Measurements from ENCODE around the gene CAPNS1.
"Not testable (repeated sequence)": the region's sequence is repeated elsewhere in the genome, so short reads cannot be mapped to it uniquely, and the experiment has no call there.

Gene CAPNS1

DNA sequence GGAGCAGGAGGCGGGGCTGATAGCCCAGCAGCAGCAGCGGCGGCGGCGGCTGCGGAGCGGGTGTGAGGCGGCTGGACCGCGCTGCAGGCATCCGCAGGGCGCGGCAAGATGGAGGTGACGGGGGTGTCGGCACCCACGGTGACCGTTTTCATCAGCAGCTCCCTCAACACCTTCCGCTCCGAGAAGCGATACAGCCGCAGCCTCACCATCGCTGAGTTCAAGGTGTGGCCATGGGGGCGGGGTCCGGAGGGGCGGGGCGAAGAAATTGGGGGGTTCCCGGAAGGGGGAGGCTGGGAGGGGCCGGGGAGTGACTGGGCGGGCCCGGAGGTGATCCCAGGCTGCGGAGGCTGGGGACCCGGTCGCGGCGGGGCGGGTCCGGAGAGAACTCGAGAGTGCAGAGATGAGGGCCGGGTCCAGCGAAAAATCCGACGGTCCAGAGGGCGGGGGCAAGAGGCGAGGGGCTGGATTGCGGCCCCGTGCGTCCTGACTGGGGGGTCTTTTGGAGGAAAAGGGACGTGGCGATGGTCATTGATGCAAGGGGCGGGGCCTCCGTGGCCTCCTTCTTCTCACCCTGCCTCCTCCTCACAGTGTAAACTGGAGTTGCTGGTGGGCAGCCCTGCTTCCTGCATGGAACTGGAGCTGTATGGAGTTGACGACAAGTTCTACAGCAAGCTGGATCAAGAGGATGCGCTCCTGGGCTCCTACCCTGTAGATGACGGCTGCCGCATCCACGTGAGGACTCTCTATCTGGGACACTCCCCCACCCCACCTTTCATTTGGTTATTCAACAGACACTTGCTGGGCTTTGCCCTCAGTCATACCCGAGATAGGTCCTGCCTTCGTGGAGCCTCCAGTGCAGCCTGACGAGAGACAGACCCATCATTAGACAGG is 24.2 kb upstream of the CAPNS1 start, which contains the start of gene TBCB:
TBCB (plus strand) TSS at position 16 of the 891 bp plus-strand sequence; CDS start at position 109, 93 bp downstream.
- Histone ChIP-seq H3K36me3 (ENCODE audit: control insufficient read depth, insufficient read depth, low read length) (peaks cover 49% of the 10 kb centered on the region), H3K4me3 (ENCODE audit: low read depth, low read length) (peak within 1 kb of the TSS; percentile 88), H3K27me3 (ENCODE audit: control insufficient read depth, insufficient read depth, low read length) (no peaks in the 10 kb centered on the region), H3K9me3 (ENCODE audit: control insufficient read depth, insufficient read depth, low read depth, low read length) (no peaks in the 10 kb centered on the region), H3K27ac (ENCODE audit: low read depth, low read length) (peak within 1 kb of the TSS; percentile 52; the same call in 1 of the 2 replicates), H3K4me1 (ENCODE audit: control insufficient read depth, insufficient read depth, low read length) (peaks cover 29% of the 10 kb centered on the region), H3K9ac (ENCODE audit: low read length) (peak within 1 kb of the TSS; percentile 77)

DNA sequence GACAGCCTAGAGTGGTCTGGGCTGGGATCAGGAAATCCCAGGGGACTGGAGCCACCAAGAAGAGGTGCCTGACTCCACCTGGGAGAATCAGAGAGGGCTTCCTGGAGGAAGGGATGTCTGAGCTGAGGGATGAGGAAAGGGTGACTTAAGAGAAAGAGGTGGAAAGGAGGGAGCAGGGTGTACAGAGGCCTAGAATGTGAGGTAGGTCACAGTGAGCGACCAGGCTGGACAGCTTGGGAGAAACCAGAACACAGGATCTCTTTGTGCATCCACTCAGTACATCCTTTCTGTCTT is 23.6 kb upstream of the CAPNS1 start:
- no peaks in the 10 kb centered on the region for H3K9me3 ChIP-seq (ENCODE audit: control insufficient read depth, insufficient read depth, low read depth, low read length)
- peaks cover 23% of the 10 kb centered on the region for H3K4me1 ChIP-seq (ENCODE audit: control insufficient read depth, insufficient read depth, low read length)
- no peaks in the 10 kb centered on the region for H3K27me3 ChIP-seq (ENCODE audit: control insufficient read depth, insufficient read depth, low read length)
- H3K9ac ChIP-seq (ENCODE audit: low read length) = no peak overlapping the region
- H3K36me3 ChIP-seq (ENCODE audit: control insufficient read depth, insufficient read depth, low read length) = peaks cover 53% of the 10 kb centered on the region
- H3K27ac ChIP-seq (ENCODE audit: low read depth, low read length) = no peak overlapping the region
- H3K4me3 ChIP-seq (ENCODE audit: low read depth, low read length) = peak overlapping the region; percentile 88

DNA sequence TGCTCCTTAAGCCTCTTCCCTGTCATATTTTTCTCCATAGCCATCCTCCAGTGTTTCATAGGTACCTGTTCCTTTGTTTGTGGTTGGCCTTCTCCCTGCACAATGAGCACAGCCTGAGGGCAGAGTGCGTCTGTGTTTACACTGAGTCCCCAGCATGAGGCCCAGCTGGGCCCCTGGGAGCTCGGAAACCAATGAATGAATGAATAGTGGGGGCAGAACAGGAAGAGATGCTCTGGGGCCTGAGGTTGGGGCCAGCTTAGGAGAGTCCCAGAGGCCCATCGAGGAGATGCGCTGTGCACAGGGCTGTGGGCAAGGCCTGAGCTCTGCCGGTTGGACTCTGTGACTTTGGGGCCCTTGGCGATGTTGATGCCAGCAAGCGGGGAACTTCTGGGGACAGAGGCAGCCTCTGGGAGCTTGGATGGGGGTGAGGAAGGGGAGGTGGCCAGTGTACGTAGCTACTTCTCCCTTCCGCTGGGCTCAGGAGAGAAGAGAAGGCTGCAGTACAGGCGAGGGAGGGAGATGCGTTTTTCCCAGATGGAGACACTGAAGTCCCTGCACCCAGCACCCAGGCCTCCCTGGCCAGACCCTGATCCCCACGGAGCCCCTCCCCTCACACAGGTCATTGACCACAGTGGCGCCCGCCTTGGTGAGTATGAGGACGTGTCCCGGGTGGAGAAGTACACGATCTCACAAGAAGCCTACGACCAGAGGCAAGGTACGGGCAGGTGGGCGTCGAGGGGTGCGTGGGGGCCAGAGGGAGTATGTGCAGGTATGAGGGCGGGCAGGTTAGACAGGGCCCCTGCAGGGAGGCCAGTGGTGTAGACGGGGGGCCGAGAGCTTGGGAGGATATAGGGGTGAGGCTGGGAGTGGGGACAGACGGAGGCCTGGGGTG is 19.5 kb upstream of the CAPNS1 start:
- no peak overlapping the region for H3K27ac ChIP-seq (ENCODE audit: low read depth, low read length)
- H3K27me3 ChIP-seq (ENCODE audit: control insufficient read depth, insufficient read depth, low read length) = no peaks in the 10 kb centered on the region
- H3K4me3 ChIP-seq (ENCODE audit: low read depth, low read length) = no peak overlapping the region
- H3K36me3 ChIP-seq (ENCODE audit: control insufficient read depth, insufficient read depth, low read length) = peaks cover 74% of the 10 kb centered on the region
- H3K9ac ChIP-seq (ENCODE audit: low read length) = peak overlapping the region; percentile 18
- peaks cover 15% of the 10 kb centered on the region; the same call in 1 of the 2 replicates for H3K4me1 ChIP-seq (ENCODE audit: control insufficient read depth, insufficient read depth, low read length)
- no peaks in the 10 kb centered on the region for H3K9me3 ChIP-seq (ENCODE audit: control insufficient read depth, insufficient read depth, low read depth, low read length)

DNA sequence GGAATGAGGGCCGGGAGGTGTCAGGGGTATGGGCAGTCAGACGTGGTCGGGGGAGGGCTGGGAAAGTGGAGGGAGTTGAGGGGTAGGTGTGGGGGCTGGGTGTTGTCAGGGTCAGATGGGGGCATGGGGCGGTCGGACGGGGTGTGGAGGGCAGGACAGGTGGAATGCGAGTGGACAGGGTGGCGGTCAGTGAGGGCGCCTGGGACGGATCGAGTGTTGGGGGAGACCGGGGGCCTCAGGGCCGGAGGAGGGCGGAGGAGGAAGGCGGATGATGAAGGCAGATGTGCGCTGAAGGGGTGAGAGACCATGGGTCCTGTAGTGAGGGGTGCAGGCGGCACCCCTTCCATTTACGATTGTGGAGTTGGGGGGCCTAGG is 18.9 kb upstream of the CAPNS1 start:
- Histone ChIP-seq H3K4me3 (ENCODE audit: low read depth, low read length) (no peak overlapping the region), H3K9ac (ENCODE audit: low read length) (no peak overlapping the region), H3K9me3 (ENCODE audit: control insufficient read depth, insufficient read depth, low read depth, low read length) (no peaks in the 10 kb centered on the region), H3K27ac (ENCODE audit: low read depth, low read length) (no peak overlapping the region), H3K27me3 (ENCODE audit: control insufficient read depth, insufficient read depth, low read length) (no peaks in the 10 kb centered on the region), H3K4me1 (ENCODE audit: control insufficient read depth, insufficient read depth, low read length) (peaks cover 14% of the 10 kb centered on the region; the same call in 1 of the 2 replicates), H3K36me3 (ENCODE audit: control insufficient read depth, insufficient read depth, low read length) (peaks cover 80% of the 10 kb centered on the region)

DNA sequence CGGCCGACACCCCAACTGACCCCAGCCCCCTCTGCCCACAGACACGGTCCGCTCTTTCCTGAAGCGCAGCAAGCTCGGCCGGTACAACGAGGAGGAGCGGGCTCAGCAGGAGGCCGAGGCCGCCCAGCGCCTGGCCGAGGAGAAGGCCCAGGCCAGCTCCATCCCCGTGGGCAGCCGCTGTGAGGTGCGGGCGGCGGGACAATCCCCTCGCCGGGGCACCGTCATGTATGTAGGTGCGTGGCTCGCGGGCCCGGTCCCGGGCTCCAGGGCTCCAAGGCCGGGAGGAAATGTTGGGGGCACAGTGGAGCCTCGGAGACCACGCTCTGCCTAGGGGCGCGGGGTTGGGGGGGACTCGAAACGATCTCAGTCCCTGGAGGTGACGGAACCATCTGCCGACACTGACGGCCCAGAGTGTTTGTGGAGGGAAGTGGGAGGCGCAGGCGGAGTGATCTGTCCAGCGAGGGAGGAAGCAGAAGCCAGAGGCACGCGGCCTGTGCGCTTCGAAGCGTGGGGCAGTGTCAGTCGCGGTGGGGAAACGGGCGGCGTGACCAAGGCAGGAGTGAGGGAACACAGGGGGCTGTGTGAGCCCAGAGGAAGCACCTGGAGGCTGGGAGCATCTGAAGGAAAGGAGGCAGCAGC is 18.3 kb upstream of the CAPNS1 start:
- H3K4me3 ChIP-seq (ENCODE audit: low read depth, low read length) = no peak overlapping the region
- H3K9ac ChIP-seq (ENCODE audit: low read length) = no peak overlapping the region
- no peaks in the 10 kb centered on the region for H3K27me3 ChIP-seq (ENCODE audit: control insufficient read depth, insufficient read depth, low read length)
- H3K4me1 ChIP-seq (ENCODE audit: control insufficient read depth, insufficient read depth, low read length) = peaks cover 9% of the 10 kb centered on the region; the same call in 1 of the 2 replicates
- no peaks in the 10 kb centered on the region for H3K9me3 ChIP-seq (ENCODE audit: control insufficient read depth, insufficient read depth, low read depth, low read length)
- H3K27ac ChIP-seq (ENCODE audit: low read depth, low read length) = no peak overlapping the region
- peaks cover 80% of the 10 kb centered on the region for H3K36me3 ChIP-seq (ENCODE audit: control insufficient read depth, insufficient read depth, low read length)

DNA sequence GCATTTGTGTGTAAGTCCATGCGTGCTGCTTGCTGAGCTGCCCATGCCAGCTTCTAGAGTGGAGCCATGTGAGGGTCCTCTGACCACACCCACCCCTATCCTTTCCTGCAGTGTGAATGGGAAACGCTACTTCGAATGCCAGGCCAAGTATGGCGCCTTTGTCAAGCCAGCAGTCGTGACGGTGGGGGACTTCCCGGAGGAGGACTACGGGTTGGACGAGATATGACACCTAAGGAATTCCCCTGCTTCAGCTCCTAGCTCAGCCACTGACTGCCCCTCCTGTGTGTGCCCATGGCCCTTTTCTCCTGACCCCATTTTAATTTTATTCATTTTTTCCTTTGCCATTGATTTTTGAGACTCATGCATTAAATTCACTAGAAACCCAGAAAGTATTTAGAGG is 14.3 kb upstream of the CAPNS1 start:
- Histone ChIP-seq H3K36me3 (ENCODE audit: control insufficient read depth, insufficient read depth, low read length) (peaks cover 49% of the 10 kb centered on the region), H3K27me3 (ENCODE audit: control insufficient read depth, insufficient read depth, low read length) (no peaks in the 10 kb centered on the region), H3K9ac (ENCODE audit: low read length) (no peak overlapping the region), H3K9me3 (ENCODE audit: control insufficient read depth, insufficient read depth, low read depth, low read length) (no peaks in the 10 kb centered on the region), H3K4me3 (ENCODE audit: low read depth, low read length) (no peak overlapping the region), H3K27ac (ENCODE audit: low read depth, low read length) (no peak overlapping the region), H3K4me1 (ENCODE audit: control insufficient read depth, insufficient read depth, low read length) (0 out of 2 replicates have a peak, but pooled peaks cover under 1% of the 10 kb centered on the region)

DNA sequence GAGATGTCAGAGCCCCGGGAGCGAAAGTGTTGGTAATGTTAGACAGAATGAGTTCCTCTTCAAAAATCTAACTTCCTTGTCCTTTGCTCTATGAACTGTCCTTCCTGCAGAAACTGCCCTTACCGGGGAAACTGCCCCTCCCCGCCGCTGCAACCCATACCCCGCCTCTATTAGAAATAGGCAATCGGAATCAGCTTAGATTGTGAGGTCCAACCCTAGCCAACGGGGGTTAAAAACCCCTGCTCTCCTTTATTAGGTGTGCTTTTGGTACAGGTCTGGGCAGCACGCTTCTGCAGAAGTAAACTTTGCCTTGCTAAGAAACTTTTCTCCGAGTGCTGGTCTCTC is 11.5 kb upstream of the CAPNS1 start:
- H3K27ac ChIP-seq (ENCODE audit: low read depth, low read length) = peak overlapping the region; percentile 48; the same call in 1 of the 2 replicates

DNA sequence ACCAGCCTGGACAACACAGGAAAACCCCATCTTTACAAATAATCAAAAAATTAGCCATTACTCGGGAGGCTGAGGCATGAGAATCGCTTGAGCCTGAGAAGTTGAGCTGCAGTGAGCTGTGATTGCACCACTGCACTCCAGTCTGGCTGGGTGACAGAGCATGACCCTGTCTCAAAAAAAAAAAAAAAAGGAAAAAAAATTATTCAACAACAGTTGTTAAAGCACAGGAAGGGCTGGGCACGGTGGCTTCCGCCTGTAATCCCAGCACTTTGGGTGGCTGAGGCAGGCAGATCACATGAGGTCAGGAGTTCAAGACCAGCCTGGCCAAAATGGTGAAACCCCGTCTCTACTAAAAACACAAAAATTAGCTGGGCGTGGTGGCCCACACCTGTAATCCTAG is 8.6 kb upstream of the CAPNS1 start:
- H3K4me1 ChIP-seq (ENCODE audit: control insufficient read depth, insufficient read depth, low read length); H3K27me3 ChIP-seq (ENCODE audit: control insufficient read depth, insufficient read depth, low read length); H3K27ac ChIP-seq (ENCODE audit: low read depth, low read length); H3K4me3 ChIP-seq (ENCODE audit: low read depth, low read length); H3K36me3 ChIP-seq (ENCODE audit: control insufficient read depth, insufficient read depth, low read length); H3K9ac ChIP-seq (ENCODE audit: low read length); H3K9me3 ChIP-seq (ENCODE audit: control insufficient read depth, insufficient read depth, low read depth, low read length): not testable (repeated sequence)

More for the DNA sequence above, 11.5 kb upstream of the CAPNS1 start:
- no peaks in the 10 kb centered on the region for H3K9me3 ChIP-seq (ENCODE audit: control insufficient read depth, insufficient read depth, low read depth, low read length)
- peaks cover 6% of the 10 kb centered on the region; the same call in 1 of the 2 replicates for H3K4me1 ChIP-seq (ENCODE audit: control insufficient read depth, insufficient read depth, low read length)
- H3K9ac ChIP-seq (ENCODE audit: low read length) = peak overlapping the region; percentile 74
- H3K36me3 ChIP-seq (ENCODE audit: control insufficient read depth, insufficient read depth, low read length) = peaks cover 25% of the 10 kb centered on the region
- no peaks in the 10 kb centered on the region for H3K27me3 ChIP-seq (ENCODE audit: control insufficient read depth, insufficient read depth, low read length)
- peak overlapping the region; percentile 63 for H3K4me3 ChIP-seq (ENCODE audit: low read depth, low read length)

DNA sequence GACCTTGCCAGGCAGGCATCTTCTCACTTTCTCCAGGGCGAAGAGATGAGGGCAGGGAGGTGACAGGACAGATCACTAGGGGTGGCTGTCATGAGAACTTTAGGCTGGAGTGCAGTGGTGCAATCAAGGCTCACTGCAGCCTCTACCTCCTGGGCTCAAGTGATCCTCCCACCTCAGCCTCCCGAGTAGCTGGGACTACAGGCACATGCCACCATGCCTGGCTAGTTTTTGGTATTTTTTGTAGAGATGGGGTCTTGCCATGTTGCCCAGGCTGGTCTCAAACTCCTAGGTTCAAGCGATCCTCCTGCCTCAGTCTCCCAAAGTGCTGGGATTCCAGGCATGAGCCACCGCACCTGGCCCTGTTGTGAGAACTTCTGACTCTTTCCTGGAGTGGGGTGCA is 5.0 kb upstream of the CAPNS1 start:
- not testable (repeated sequence) for H3K4me3 ChIP-seq (ENCODE audit: low read depth, low read length); H3K9me3 ChIP-seq (ENCODE audit: control insufficient read depth, insufficient read depth, low read depth, low read length); H3K9ac ChIP-seq (ENCODE audit: low read length); H3K36me3 ChIP-seq (ENCODE audit: control insufficient read depth, insufficient read depth, low read length); H3K4me1 ChIP-seq (ENCODE audit: control insufficient read depth, insufficient read depth, low read length); H3K27me3 ChIP-seq (ENCODE audit: control insufficient read depth, insufficient read depth, low read length); H3K27ac ChIP-seq (ENCODE audit: low read depth, low read length)

DNA sequence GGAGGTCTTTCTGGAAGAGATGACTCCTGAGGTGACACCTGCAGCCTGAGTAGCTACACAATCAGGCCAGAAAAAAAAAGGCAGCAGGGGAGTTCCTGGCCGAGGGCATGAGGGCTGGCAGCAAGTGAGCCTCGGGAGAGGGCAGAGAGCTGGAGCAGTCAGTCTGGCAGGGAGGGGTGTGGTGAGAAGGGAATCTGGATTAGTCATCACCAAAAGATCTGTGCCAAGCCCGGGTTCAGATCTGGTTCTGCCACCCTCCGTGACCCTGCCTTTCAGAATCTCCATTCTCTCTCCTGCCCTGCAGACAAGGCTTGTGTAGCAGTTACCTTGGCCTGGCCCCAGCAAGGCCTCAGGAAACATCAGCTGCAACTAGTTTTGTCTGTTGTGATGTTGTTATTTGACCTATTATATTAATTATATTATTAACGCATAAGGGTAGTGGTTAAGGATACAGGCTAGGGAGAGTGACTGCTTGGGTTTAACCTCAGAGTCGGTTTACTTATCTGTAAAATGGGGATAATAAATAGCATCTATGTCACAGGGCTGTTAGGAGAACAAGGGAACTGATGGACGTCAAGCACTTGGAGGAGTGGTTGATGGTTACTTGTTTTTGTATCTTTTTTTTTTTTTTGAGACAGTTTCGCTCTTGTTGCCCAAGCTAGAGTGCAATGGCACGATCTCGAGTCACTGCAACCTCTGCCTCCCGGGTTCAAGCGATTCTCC is 2.7 kb upstream of the CAPNS1 start:
- no peaks in the 10 kb centered on the region for H3K9me3 ChIP-seq (ENCODE audit: control insufficient read depth, insufficient read depth, low read depth, low read length)
- peaks cover 8% of the 10 kb centered on the region for H3K4me1 ChIP-seq (ENCODE audit: control insufficient read depth, insufficient read depth, low read length)
- H3K27ac ChIP-seq (ENCODE audit: low read depth, low read length) = no peak overlapping the region
- no peaks in the 10 kb centered on the region for H3K27me3 ChIP-seq (ENCODE audit: control insufficient read depth, insufficient read depth, low read length)
- no peak overlapping the region for H3K4me3 ChIP-seq (ENCODE audit: low read depth, low read length)
- no peak overlapping the region for H3K9ac ChIP-seq (ENCODE audit: low read length)
- peaks cover 6% of the 10 kb centered on the region; the same call in 1 of the 2 replicates for H3K36me3 ChIP-seq (ENCODE audit: control insufficient read depth, insufficient read depth, low read length)

Data from HUES6 (cell line).